Breast epithelium (tissue), 3 donors: Measurements from ENCODE around the gene CHST8.

Experiments
- POLR2A ChIP-seq: fragments of 450-650 bp; IDR thresholded peaks from one replicate; pipeline ENCODE4 v1.6.1; 2016; ENCODE audit warnings: antibody characterized with exemption, mild to moderate bottlenecking, moderate library complexity
- TF ChIP-seq, protein P1 (sequence below), 3 donors: fragments of 450-650 bp; IDR thresholded peaks; one replicate each; pipeline ENCODE4 v1.5.1; 2016 to 2017; ENCODE audit warnings: antibody characterized with exemption in 3 of 3, mild to moderate bottlenecking in 3 of 3, moderate library complexity in 3 of 3

GRCh38 chr19:33639035-33639681 is 17.4 kb downstream of the CHST8 start:
- TF ChIP-seq, protein P1, sequence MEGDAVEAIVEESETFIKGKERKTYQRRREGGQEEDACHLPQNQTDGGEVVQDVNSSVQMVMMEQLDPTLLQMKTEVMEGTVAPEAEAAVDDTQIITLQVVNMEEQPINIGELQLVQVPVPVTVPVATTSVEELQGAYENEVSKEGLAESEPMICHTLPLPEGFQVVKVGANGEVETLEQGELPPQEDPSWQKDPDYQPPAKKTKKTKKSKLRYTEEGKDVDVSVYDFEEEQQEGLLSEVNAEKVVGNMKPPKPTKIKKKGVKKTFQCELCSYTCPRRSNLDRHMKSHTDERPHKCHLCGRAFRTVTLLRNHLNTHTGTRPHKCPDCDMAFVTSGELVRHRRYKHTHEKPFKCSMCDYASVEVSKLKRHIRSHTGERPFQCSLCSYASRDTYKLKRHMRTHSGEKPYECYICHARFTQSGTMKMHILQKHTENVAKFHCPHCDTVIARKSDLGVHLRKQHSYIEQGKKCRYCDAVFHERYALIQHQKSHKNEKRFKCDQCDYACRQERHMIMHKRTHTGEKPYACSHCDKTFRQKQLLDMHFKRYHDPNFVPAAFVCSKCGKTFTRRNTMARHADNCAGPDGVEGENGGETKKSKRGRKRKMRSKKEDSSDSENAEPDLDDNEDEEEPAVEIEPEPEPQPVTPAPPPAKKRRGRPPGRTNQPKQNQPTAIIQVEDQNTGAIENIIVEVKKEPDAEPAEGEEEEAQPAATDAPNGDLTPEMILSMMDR (IDR thresholded peaks at IDR 0.05), result no peak
- TF ChIP-seq POLR2A, result no peak
